ENCODE data around the gene NGFR.

Gene NGFR

DNA sequence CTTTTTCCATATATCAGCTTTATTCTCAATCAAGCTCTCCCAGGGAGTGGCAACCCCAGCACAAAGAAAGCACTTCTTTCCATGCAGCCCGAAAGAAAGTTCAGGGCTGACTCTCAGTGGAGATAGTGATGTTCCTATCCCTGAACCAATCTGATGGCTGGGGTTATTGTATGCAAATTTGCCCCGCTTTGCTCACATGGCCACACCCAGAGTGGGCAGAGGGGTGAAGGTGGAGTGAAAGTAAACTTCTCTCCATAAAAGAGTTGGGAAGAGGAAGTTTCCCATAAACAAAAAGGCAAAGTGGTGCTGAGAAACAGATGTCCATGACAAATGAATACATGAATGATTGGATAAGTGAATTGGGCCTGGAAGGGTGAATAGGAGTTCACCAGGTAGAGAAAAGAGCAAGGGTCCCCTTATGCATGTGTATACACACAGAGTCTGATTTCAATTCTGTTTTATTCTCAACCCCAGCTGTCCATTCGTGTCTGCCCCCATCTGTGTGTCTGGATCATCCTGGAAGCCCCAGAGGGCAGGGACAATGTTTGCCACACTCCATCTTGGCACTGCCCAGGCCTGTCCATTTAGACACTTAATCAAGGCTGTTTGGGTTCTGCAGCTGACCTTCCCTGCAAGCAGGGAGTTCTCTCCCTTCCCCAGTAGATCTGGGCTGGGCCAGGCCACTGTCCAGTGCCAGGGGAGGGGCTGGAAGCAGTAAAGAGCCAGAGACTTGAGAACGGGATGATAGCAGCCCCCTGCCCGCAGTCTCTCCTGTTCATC, 14.1 kb upstream of the NGFR start:
- Mint-ChIP-seq H3K4me3 (no peak overlapping the region), H3K27ac (peak overlapping the region in 1 of 3 experiments; percentile 20), H3K4me1 (peaks cover 53% of the 10 kb centered on the region), H3K9me3 (no peaks in the 10 kb centered on the region), H3K27me3 (ENCODE audit: low read depth) (peaks cover 63% of the 10 kb centered on the region), H3K36me3 (ENCODE audit: low read depth) (no peaks in the 10 kb centered on the region)
- no peak for TF ChIP-seq CTCF (IDR thresholded peaks at IDR 0.05; ENCODE audit: unreplicated experiment in 3 of 3)

GRCh38 chr17:49482144-49482817, 12.8 kb upstream of the NGFR start:
- peak overlapping the region in 2 of 3 experiments; percentile 24 to 44 for H3K27ac Mint-ChIP-seq
- no peaks in the 10 kb centered on the region for H3K36me3 Mint-ChIP-seq (ENCODE audit: low read depth)
- no peaks in the 10 kb centered on the region for H3K9me3 Mint-ChIP-seq
- peaks cover 55% of the 10 kb centered on the region for H3K27me3 Mint-ChIP-seq (ENCODE audit: low read depth)
- no peak for TF ChIP-seq CTCF (IDR thresholded peaks at IDR 0.05; ENCODE audit: unreplicated experiment in 3 of 3)
- peaks cover 58% of the 10 kb centered on the region for H3K4me1 Mint-ChIP-seq
- no peak overlapping the region for H3K4me3 Mint-ChIP-seq

GRCh38 chr17:49483599-49484509, 11.2 kb upstream of the NGFR start:
- Mint-ChIP-seq H3K27me3 (ENCODE audit: low read depth) (peaks cover 55% of the 10 kb centered on the region), H3K9me3 (no peaks in the 10 kb centered on the region), H3K36me3 (ENCODE audit: low read depth) (no peaks in the 10 kb centered on the region), H3K4me3 (no peak overlapping the region), H3K4me1 (peaks cover 59% of the 10 kb centered on the region), H3K27ac (peak overlapping the region; percentile 51 to 69 (median 57))
- no peak for TF ChIP-seq CTCF (IDR thresholded peaks at IDR 0.05; ENCODE audit: unreplicated experiment in 3 of 3)

- H3K36me3 Mint-ChIP-seq (ENCODE audit: low read depth): no peaks in the 10 kb centered on the region
- peaks cover 56% of the 10 kb centered on the region for H3K4me1 Mint-ChIP-seq
Observed at GRCh38 chr17:49484588-49484987, 10.5 kb upstream of the NGFR start.

More at GRCh38 chr17:49484588-49484987, 10.5 kb upstream of the NGFR start:
- TF ChIP-seq CTCF (IDR thresholded peaks at IDR 0.05; ENCODE audit: unreplicated experiment in 3 of 3): no peak
- H3K27me3 Mint-ChIP-seq (ENCODE audit: low read depth): peaks cover 55% of the 10 kb centered on the region
- H3K9me3 Mint-ChIP-seq: no peaks in the 10 kb centered on the region
- H3K27ac Mint-ChIP-seq: peak overlapping the region; percentile 51 to 69 (median 57)
- no peak overlapping the region for H3K4me3 Mint-ChIP-seq

Data from nephron (organoid).